K562 (cell line): ENCODE results near the gene NCBP2. TPM values are rescaled to one million over a fixed set of nuclear protein-coding genes. Genes with fewer than 3 reads are reported as not detected.

Experiments used
- ARID1B ChIP-seq: fragments of 450-650 bp; IDR thresholded peaks from 2 replicates; pipeline ENCODE4 v1.6.1; 2016; ENCODE audit warnings: antibody characterized with exemption, mild to moderate bottlenecking, inconsistent platforms
- CBFB ChIP-seq: sonication (generic); formaldehyde crosslinking; IDR thresholded peaks from 2 replicates; pipeline ENCODE4 v1.4.0; 2020; ENCODE audit warnings: mild to moderate bottlenecking, missing genetic modification reagents
- CREBBP ChIP-seq: IDR thresholded peaks from one replicate; pipeline ENCODE4 v1.6.1; 2012; ENCODE audit warnings: low read depth, mild to moderate bottlenecking, control low read depth, inconsistent platforms, low read length
- HSF4 ChIP-seq: fragments of 250-450 bp; sonication (Bioruptor Pico); IDR thresholded peaks from 2 replicates; pipeline ENCODE4 v2.1.2; 2022; ENCODE audit warnings: mild to moderate bottlenecking, moderate library complexity, borderline replicate concordance
- NONO ChIP-seq, 2 experiments: fragments of 200-400 bp in 1 of 2; fragments of 450-650 bp in 1 of 2; formaldehyde crosslinking in 1 of 2; IDR thresholded peaks; 2 replicates each; pipeline ENCODE4 v1.6.1; 2017; ENCODE audit warnings: low read depth in 2 of 2, mild to moderate bottlenecking in 2 of 2, moderate library complexity in 2 of 2, low read length in 1 of 2
- PATZ1 ChIP-seq: fragments of 250-450 bp; sonication (Bioruptor Pico); IDR thresholded peaks from 2 replicates; pipeline ENCODE4 v1.5.0; 2020; ENCODE audit warnings: mild to moderate bottlenecking, borderline replicate concordance
- POLR2AphosphoS2 ChIP-seq: IDR thresholded peaks from 2 replicates; pipeline ENCODE4 v1.6.1; 2012; ENCODE audit warnings: low read length, improper control_type of control experiment
- PTBP1 ChIP-seq: fragments of 200-400 bp; formaldehyde crosslinking; IDR thresholded peaks from 2 replicates; pipeline ENCODE4 v1.6.1; 2017; ENCODE audit warnings: low read depth, low read length
- TAF7 ChIP-seq: fragments of 450-650 bp; IDR thresholded peaks from 2 replicates; pipeline ENCODE4 v1.6.1; 2016; ENCODE audit warnings: missing genetic modification characterization, missing compliant biosample characterization
- ZKSCAN1 ChIP-seq: fragments of 150-350 bp; IDR thresholded peaks from 2 replicates; pipeline ENCODE4 v1.6.1; 2016; ENCODE audit warnings: low read depth, low read length
- ZNF121 ChIP-seq: sonication (generic); formaldehyde crosslinking; conservative IDR thresholded peaks from 2 replicates; pipeline ENCODE4 v1.8.0; 2022; ENCODE audit warnings: missing genetic modification reagents
- ZNF282 ChIP-seq: sonication (generic); formaldehyde crosslinking; IDR thresholded peaks from 2 replicates; pipeline ENCODE4 v1.8.1; 2023; ENCODE audit warnings: missing genetic modification reagents
- polyA plus RNA-seq, 8 experiments: library from polyadenylated mRNA; depleted of rRNA in 4 of 8; stranded (reverse) in 5 of 8; unstranded in 3 of 8; fragments of >200 nt; fragmentation: Nextera tagmentation in 2 of 8; fragmentation: Illumina TruSeq in 1 of 8; extraction: Ambion mirVana in 2 of 8; extraction: Trizol in 1 of 8; gene quantifications; 2 replicates each; pipeline versions ENCODE4 v1.2.1 to v1.2.3, GENCODE V29; 2011 to 2014; ENCODE audit warnings: inconsistent platforms in 1 of 8, missing spikeins in 1 of 8
- total RNA-seq, 7 experiments: library from RNA; depleted of rRNA in 6 of 7; stranded (reverse); fragments of >200 nt in 6 of 7; fragmentation: Illumina TruSeq in 2 of 7; extraction: Trizol in 2 of 7; gene quantifications; 2 replicates each; pipeline versions ENCODE4 v1.2.1 to v1.2.3, GENCODE V29; 2011 to 2021; ENCODE audit warnings: low replicate concordance in 1 of 7
- TF ChIP-seq, protein P1 (sequence below): sonication (generic); formaldehyde crosslinking; IDR thresholded peaks from 2 replicates; pipeline ENCODE4 v1.8.0; 2023; ENCODE audit warnings: mild to moderate bottlenecking, missing genetic modification reagents
- TF ChIP-seq, protein P2 (sequence below), 3 experiments: fragments of 200-800 bp in 1 of 3; fragments of 250-450 bp in 1 of 3; fragments of 450-650 bp in 1 of 3; sonication (Bioruptor Pico) in 1 of 3; sonication (Bioruptor generic) in 1 of 3; formaldehyde crosslinking in 1 of 3; IDR thresholded peaks; 2 replicates each; pipeline versions ENCODE4 v1.6.1 to v1.8.0; 2016 to 2022; ENCODE audit warnings: mild to moderate bottlenecking in 2 of 3, missing genetic modification characterization in 2 of 3, missing compliant biosample characterization in 1 of 3, moderate library complexity in 1 of 3
- TF ChIP-seq, protein P3 (sequence below): fragments of 450-650 bp; formaldehyde crosslinking; IDR thresholded peaks from 2 replicates; pipeline ENCODE4 v1.4.0; 2020; ENCODE audit warnings: mild to moderate bottlenecking

Gene NCBP2
- total and polyA plus RNA-seq, 9 of the 15 experiments (the other 6 are each of a cell fraction or from before 2014, with no cell fraction given) = 56.4 to 102 (median 82.3) TPM

- TF ChIP-seq, protein P1, sequence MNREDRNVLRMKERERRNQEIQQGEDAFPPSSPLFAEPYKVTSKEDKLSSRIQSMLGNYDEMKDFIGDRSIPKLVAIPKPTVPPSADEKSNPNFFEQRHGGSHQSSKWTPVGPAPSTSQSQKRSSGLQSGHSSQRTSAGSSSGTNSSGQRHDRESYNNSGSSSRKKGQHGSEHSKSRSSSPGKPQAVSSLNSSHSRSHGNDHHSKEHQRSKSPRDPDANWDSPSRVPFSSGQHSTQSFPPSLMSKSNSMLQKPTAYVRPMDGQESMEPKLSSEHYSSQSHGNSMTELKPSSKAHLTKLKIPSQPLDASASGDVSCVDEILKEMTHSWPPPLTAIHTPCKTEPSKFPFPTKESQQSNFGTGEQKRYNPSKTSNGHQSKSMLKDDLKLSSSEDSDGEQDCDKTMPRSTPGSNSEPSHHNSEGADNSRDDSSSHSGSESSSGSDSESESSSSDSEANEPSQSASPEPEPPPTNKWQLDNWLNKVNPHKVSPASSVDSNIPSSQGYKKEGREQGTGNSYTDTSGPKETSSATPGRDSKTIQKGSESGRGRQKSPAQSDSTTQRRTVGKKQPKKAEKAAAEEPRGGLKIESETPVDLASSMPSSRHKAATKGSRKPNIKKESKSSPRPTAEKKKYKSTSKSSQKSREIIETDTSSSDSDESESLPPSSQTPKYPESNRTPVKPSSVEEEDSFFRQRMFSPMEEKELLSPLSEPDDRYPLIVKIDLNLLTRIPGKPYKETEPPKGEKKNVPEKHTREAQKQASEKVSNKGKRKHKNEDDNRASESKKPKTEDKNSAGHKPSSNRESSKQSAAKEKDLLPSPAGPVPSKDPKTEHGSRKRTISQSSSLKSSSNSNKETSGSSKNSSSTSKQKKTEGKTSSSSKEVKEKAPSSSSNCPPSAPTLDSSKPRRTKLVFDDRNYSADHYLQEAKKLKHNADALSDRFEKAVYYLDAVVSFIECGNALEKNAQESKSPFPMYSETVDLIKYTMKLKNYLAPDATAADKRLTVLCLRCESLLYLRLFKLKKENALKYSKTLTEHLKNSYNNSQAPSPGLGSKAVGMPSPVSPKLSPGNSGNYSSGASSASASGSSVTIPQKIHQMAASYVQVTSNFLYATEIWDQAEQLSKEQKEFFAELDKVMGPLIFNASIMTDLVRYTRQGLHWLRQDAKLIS (CRISPR knock-in tag) = peak; percentile 98
- peak in 1 of 2 experiments; percentile 72; a peak in 2 of 4 replicates for TF ChIP-seq NONO (IDR thresholded peaks at IDR 0.05; ENCODE audit: low read depth in 2 of 2, low read length in 1 of 2)
- TF ChIP-seq ZKSCAN1 = no peak
- TF ChIP-seq, protein P2, sequence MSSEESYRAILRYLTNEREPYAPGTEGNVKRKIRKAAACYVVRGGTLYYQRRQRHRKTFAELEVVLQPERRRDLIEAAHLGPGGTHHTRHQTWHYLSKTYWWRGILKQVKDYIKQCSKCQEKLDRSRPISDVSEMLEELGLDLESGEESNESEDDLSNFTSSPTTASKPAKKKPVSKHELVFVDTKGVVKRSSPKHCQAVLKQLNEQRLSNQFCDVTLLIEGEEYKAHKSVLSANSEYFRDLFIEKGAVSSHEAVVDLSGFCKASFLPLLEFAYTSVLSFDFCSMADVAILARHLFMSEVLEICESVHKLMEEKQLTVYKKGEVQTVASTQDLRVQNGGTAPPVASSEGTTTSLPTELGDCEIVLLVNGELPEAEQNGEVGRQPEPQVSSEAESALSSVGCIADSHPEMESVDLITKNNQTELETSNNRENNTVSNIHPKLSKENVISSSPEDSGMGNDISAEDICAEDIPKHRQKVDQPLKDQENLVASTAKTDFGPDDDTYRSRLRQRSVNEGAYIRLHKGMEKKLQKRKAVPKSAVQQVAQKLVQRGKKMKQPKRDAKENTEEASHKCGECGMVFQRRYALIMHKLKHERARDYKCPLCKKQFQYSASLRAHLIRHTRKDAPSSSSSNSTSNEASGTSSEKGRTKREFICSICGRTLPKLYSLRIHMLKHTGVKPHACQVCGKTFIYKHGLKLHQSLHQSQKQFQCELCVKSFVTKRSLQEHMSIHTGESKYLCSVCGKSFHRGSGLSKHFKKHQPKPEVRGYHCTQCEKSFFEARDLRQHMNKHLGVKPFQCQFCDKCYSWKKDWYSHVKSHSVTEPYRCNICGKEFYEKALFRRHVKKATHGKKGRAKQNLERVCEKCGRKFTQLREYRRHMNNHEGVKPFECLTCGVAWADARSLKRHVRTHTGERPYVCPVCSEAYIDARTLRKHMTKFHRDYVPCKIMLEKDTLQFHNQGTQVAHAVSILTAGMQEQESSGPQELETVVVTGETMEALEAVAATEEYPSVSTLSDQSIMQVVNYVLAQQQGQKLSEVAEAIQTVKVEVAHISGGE (CRISPR knock-in tag; IDR thresholded peaks at IDR 0.05) = peak; percentile 86 to 97 (median 93); a peak in 5 of 6 replicates
- TF ChIP-seq CREBBP = no peak
- TF ChIP-seq ZNF282 (CRISPR knock-in tag) = 0 out of 2 replicates have a peak, but pooled peaks have one; percentile 73
- TF ChIP-seq CBFB (CRISPR knock-in tag) = peak; percentile 79
- TF ChIP-seq ZNF121 (CRISPR knock-in tag) = no peak
- TF ChIP-seq POLR2AphosphoS2 = peak; percentile 92; the same call in 1 of the 2 replicates
- no peak for TF ChIP-seq PTBP1
- TF ChIP-seq ARID1B = peak; percentile 57
- TF ChIP-seq, protein P3, sequence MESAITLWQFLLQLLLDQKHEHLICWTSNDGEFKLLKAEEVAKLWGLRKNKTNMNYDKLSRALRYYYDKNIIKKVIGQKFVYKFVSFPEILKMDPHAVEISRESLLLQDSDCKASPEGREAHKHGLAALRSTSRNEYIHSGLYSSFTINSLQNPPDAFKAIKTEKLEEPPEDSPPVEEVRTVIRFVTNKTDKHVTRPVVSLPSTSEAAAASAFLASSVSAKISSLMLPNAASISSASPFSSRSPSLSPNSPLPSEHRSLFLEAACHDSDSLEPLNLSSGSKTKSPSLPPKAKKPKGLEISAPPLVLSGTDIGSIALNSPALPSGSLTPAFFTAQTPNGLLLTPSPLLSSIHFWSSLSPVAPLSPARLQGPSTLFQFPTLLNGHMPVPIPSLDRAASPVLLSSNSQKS = no peak
- TF ChIP-seq PATZ1 (CRISPR knock-in tag) = no peak
- 0 out of 2 replicates have a peak, but pooled peaks have one; percentile 33 for TF ChIP-seq HSF4 (CRISPR knock-in tag)
- peak; percentile 52; the same call in 1 of the 2 replicates for TF ChIP-seq TAF7 (tag)
These were observed at the start of gene NCBP2 (continued) for GRCh38 chr3:196942226-196942914.
